ENCODE data around the gene PEF1. TPM values are rescaled to one million over a fixed set of nuclear protein-coding genes. Genes with fewer than 3 reads are reported as not detected.

PEF1 gene
- total and polyA plus RNA-seq, 2 of the 8 experiments (the other 6 are each of a cell fraction or from before 2014, with no cell fraction given) = 35.2 to 69.2 TPM

DNA sequence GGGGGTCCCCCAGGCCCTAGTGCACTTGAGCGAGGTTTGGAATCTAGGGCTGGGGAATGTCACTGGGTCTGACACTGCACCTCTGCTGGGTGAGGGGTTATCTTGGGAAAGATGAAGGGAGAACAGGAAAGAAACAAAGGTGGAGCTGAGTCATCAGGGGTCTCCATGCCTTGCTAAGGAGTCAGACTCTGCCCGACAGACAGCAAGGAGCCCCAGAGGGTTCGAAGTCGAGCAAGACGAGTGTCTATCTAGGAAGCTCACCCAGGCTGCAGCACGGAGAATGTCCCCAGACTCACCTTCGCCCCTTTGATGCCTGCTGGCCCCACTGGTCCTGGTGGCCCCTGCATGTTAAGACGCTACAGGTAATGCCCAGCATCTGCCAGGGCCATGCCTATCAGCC, 41.1 kb upstream of the PEF1 start:
- H3K79me1 ChIP-seq (ENCODE audit: low read depth, low read length) = no peaks in the 10 kb centered on the region
- H4K8ac ChIP-seq (ENCODE audit: extremely low read depth, insufficient read depth, low read length) = no peak overlapping the region
- no peak overlapping the region for H3K4ac ChIP-seq (replicated peaks; ENCODE audit: insufficient read length, low read depth, low read length)
- no peaks in the 10 kb centered on the region for H4K20me1 ChIP-seq (replicated peaks in 1 of 2; ENCODE audit: control insufficient read depth in 1 of 2, insufficient read depth in 2 of 2, low read length in 2 of 2)
- FAIRE-seq = no peak
- H2AFZ ChIP-seq (ENCODE audit: low read length) = no peak overlapping the region
- H3K36me3 ChIP-seq (ENCODE audit: control insufficient read depth in 2 of 4, insufficient read depth in 4 of 4, low read length in 3 of 4) = no peaks in the 10 kb centered on the region
- H2AK5ac ChIP-seq (ENCODE audit: low read depth, low read length) = no peak overlapping the region
- H2BK20ac ChIP-seq (ENCODE audit: low read length) = no peak overlapping the region
- no peak overlapping the region for H2BK120ac ChIP-seq (replicated peaks; ENCODE audit: low read depth, low read length)
- H3K27me3 ChIP-seq (replicated peaks in 1 of 4; ENCODE audit: control insufficient read depth in 3 of 4, extremely low read depth in 1 of 4, insufficient read depth in 3 of 4, low read length in 3 of 4) = no peaks in the 10 kb centered on the region
- no peak overlapping the region; the same call in 1 of the 2 replicates for H3K18ac ChIP-seq (ENCODE audit: extremely low read depth, low read length)
- no peak for DNase-seq (ENCODE audit: low read depth in 1 of 2, low spot score in 2 of 2)
- no peaks in the 10 kb centered on the region for H3K9me3 ChIP-seq (ENCODE audit: insufficient read depth in 2 of 2, low read depth in 1 of 2, low read length in 1 of 2)
- H2BK5ac ChIP-seq (ENCODE audit: low read depth, low read length) = no peak overlapping the region
- CTCF ChIA-PET (ENCODE audit: partially characterized antibody) = interaction anchor here (1.0 to 24.1 kb wide), 9 partner anchors 8 to 60 kb away, joined by 3 to 370 read pairs (median 4); partner anchors contain the start of gene COL16A1
- 92% methylated on average over 8 of the region's 8 CpGs; no CpG with 5 or more reads in 1 of the 2 experiments for WGBS, 2 experiments (ENCODE audit: extremely low coverage in 1 of 2, insufficient coverage in 1 of 2, insufficient read length in 1 of 2, insufficient replicate concordance in 2 of 2, low coverage in 1 of 2, low lambda C conversion rate in 2 of 2, missing lambda C conversion rate in 1 of 2)
- H3K27ac ChIP-seq (ENCODE audit: low read depth, low read length) = no peak overlapping the region
- no peak overlapping the region for H3K14ac ChIP-seq (ENCODE audit: insufficient read length)
- H3K4me2 ChIP-seq (ENCODE audit: insufficient read depth in 1 of 2, low read depth in 2 of 2, low read length in 2 of 2) = no peak overlapping the region
- peaks cover 0 to 4% (median 0%) of the 10 kb centered on the region in 4 experiments; a peak in 2 of 7 replicates for H3K4me1 ChIP-seq (replicated peaks in 1 of 4; ENCODE audit: control insufficient read depth in 3 of 4, insufficient read depth in 4 of 4, low read length in 3 of 4)
- H2BK15ac ChIP-seq (ENCODE audit: low read length) = no peak overlapping the region
- no peak overlapping the region for H4K5ac ChIP-seq (ENCODE audit: insufficient read length, low read depth, low read length)
- no peak overlapping the region for H3K4me3 ChIP-seq (ENCODE audit: extremely low read depth in 1 of 4, insufficient read depth in 2 of 4, low read depth in 3 of 4, low read length in 4 of 4)
- no peak overlapping the region for H4K91ac ChIP-seq (replicated peaks; ENCODE audit: insufficient read length, low read length)
- no peak overlapping the region for H3K56ac ChIP-seq (replicated peaks; ENCODE audit: insufficient read length, low read depth, low read length)
- H3K23ac ChIP-seq (ENCODE audit: insufficient read length) = no peak overlapping the region
- H2BK12ac ChIP-seq (ENCODE audit: low read depth, low read length) = no peak overlapping the region
- H3K9ac ChIP-seq (replicated peaks in 1 of 4; ENCODE audit: extremely low read depth in 1 of 4, low read depth in 3 of 4, low read length in 3 of 4) = no peak overlapping the region
- H3K23me2 ChIP-seq (ENCODE audit: low read depth, low read length) = no peaks in the 10 kb centered on the region
- H3K79me2 ChIP-seq (ENCODE audit: control insufficient read depth in 1 of 2, insufficient read depth in 2 of 2, low read length in 2 of 2) = no peaks in the 10 kb centered on the region
- POLR2A ChIA-PET (ENCODE audit: partially characterized antibody) = interaction anchor here (0.6 to 1.8 kb wide), 4 partner anchors 15 to 41 kb away, joined by 3 to 4 read pairs (median 3); partner anchors contain the start of genes COL16A1 and PEF1
- TF ChIP-seq GABPA (IDR thresholded peaks at IDR 0.05; ENCODE audit: borderline replicate concordance, insufficient read depth, low read length) (no peak), POLR2AphosphoS5 (IDR thresholded peaks at IDR 0.05; ENCODE audit: low read depth, low read length) (no peak), NRF1 (IDR thresholded peaks at IDR 0.05; ENCODE audit: low read depth, low read length) (no peak), SP4 (IDR thresholded peaks at IDR 0.05; ENCODE audit: low read length) (no peak)
- TF ChIP-seq, protein P1, sequence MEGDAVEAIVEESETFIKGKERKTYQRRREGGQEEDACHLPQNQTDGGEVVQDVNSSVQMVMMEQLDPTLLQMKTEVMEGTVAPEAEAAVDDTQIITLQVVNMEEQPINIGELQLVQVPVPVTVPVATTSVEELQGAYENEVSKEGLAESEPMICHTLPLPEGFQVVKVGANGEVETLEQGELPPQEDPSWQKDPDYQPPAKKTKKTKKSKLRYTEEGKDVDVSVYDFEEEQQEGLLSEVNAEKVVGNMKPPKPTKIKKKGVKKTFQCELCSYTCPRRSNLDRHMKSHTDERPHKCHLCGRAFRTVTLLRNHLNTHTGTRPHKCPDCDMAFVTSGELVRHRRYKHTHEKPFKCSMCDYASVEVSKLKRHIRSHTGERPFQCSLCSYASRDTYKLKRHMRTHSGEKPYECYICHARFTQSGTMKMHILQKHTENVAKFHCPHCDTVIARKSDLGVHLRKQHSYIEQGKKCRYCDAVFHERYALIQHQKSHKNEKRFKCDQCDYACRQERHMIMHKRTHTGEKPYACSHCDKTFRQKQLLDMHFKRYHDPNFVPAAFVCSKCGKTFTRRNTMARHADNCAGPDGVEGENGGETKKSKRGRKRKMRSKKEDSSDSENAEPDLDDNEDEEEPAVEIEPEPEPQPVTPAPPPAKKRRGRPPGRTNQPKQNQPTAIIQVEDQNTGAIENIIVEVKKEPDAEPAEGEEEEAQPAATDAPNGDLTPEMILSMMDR (IDR thresholded peaks at IDR 0.05; ENCODE audit: control extremely low read depth in 1 of 3, insufficient read depth in 1 of 3, low read depth in 1 of 3, low read length in 3 of 3) = no peak
- TF ChIP-seq, protein P2, sequence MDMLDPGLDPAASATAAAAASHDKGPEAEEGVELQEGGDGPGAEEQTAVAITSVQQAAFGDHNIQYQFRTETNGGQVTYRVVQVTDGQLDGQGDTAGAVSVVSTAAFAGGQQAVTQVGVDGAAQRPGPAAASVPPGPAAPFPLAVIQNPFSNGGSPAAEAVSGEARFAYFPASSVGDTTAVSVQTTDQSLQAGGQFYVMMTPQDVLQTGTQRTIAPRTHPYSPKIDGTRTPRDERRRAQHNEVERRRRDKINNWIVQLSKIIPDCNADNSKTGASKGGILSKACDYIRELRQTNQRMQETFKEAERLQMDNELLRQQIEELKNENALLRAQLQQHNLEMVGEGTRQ (IDR thresholded peaks at IDR 0.05; ENCODE audit: low read length) = no peak
- TF ChIP-seq, protein P3, sequence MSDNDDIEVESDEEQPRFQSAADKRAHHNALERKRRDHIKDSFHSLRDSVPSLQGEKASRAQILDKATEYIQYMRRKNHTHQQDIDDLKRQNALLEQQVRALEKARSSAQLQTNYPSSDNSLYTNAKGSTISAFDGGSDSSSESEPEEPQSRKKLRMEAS (IDR thresholded peaks at IDR 0.05) = no peak
- TF ChIP-seq, protein P4, sequence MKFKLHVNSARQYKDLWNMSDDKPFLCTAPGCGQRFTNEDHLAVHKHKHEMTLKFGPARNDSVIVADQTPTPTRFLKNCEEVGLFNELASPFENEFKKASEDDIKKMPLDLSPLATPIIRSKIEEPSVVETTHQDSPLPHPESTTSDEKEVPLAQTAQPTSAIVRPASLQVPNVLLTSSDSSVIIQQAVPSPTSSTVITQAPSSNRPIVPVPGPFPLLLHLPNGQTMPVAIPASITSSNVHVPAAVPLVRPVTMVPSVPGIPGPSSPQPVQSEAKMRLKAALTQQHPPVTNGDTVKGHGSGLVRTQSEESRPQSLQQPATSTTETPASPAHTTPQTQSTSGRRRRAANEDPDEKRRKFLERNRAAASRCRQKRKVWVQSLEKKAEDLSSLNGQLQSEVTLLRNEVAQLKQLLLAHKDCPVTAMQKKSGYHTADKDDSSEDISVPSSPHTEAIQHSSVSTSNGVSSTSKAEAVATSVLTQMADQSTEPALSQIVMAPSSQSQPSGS (IDR thresholded peaks at IDR 0.05; ENCODE audit: low read length) = no peak
